ENCODE measurements around the gene BARX1.
"Not testable (repeated sequence)": the region's sequence is repeated elsewhere in the genome, so short reads cannot be mapped to it uniquely, and the experiment has no call there.

Gene BARX1

GRCh38 chr9:93965830-93966577 lies 10.8 kb upstream of the BARX1 start:
- DNase-seq (ENCODE audit: low read depth in 3 of 3, low spot score in 1 of 3), result no peak

- no peak for DNase-seq (ENCODE audit: low read depth in 3 of 3, low spot score in 1 of 3)
Measured at GRCh38 chr9:93964685-93965084, 9.5 kb upstream of the BARX1 start.

GRCh38 chr9:93963969-93964368 lies 8.8 kb upstream of the BARX1 start:
- no peak for DNase-seq (ENCODE audit: low read depth in 3 of 3, low spot score in 1 of 3)

GRCh38 chr9:93963489-93963888 lies 8.3 kb upstream of the BARX1 start:
- DNase-seq (ENCODE audit: low read depth in 3 of 3, low spot score in 1 of 3), result not testable (repeated sequence)

GRCh38 chr9:93962561-93963440 lies 7.6 kb upstream of the BARX1 start:
- DNase-seq (ENCODE audit: low read depth in 3 of 3, low spot score in 1 of 3), result peak; percentile 52 to 58 (median 58)

GRCh38 chr9:93962017-93962416 lies 6.9 kb upstream of the BARX1 start:
- DNase-seq (ENCODE audit: low read depth in 3 of 3, low spot score in 1 of 3), result no peak

GRCh38 chr9:93960971-93961841 lies 6.1 kb upstream of the BARX1 start:
- DNase-seq (ENCODE audit: low read depth in 3 of 3, low spot score in 1 of 3), result no peak

GRCh38 chr9:93960221-93960970 lies 5.2 kb upstream of the BARX1 start:
- no peak for DNase-seq (ENCODE audit: low read depth in 3 of 3, low spot score in 1 of 3)

GRCh38 chr9:93959739-93960154 lies 4.6 kb upstream of the BARX1 start:
- no peak for DNase-seq (ENCODE audit: low read depth in 3 of 3, low spot score in 1 of 3)

GRCh38 chr9:93958819-93959682 lies 3.9 kb upstream of the BARX1 start:
- no peak for DNase-seq (ENCODE audit: low read depth in 3 of 3, low spot score in 1 of 3)

- DNase-seq (ENCODE audit: low read depth in 3 of 3, low spot score in 1 of 3), result no peak
Measured at GRCh38 chr9:93958121-93958818, 3.1 kb upstream of the BARX1 start.

GRCh38 chr9:93955981-93956784 lies 1.0 kb upstream of the BARX1 start:
- DNase-seq (ENCODE audit: low read depth in 3 of 3, low spot score in 1 of 3), result no peak

- DNase-seq (ENCODE audit: low read depth in 3 of 3, low spot score in 1 of 3), result no peak
Measured at GRCh38 chr9:93954434-93955061, 607 bp downstream of the BARX1 start.

GRCh38 chr9:93953496-93954433 lies 1.4 kb downstream of the BARX1 start:
- no peak for DNase-seq (ENCODE audit: low read depth in 3 of 3, low spot score in 1 of 3)

GRCh38 chr9:93952784-93953495 lies 2.2 kb downstream of the BARX1 start:
- no peak for DNase-seq (ENCODE audit: low read depth in 3 of 3, low spot score in 1 of 3)

All from stimulated activated CD4-positive, alpha-beta T cell treated with anti-CD3 and anti-CD28 coated beads, TNF-alpha, amount 100 ng/mL, for 1 hour (primary cell).